RWPE1 (cell line): ENCODE measurements around the gene SDC1.

Experiments used
- CTCF ChIA-PET: fragments of 350-600 bp; sonication (Branson Sonifier 250); formaldehyde crosslinking; extraction: SDS; loops from one replicate; lab custom pipeline; 2021; lab: Yijun Ruan, JAX
- POLR2A ChIA-PET: fragments of 400-600 bp; formaldehyde crosslinking; extraction: SDS; loops from one replicate; lab custom pipeline; 2020; ENCODE audit warnings: antibody characterized with exemption; ENCODE audit not compliant: low non-redundant PET; lab: Yijun Ruan, JAX
- DNase-seq: peaks from one replicate; pipeline ENCODE4 v3.0.0; 2012; ENCODE audit warnings: low spot score
- H3K27ac ChIP-seq: fragments of 450-650 bp; 2 replicates; pipeline ENCODE4 v1.5.1; 2017
- CTCF ChIP-seq: fragments of 450-650 bp; conservative IDR thresholded peaks from 2 replicates; pipeline ENCODE4 v1.5.1; 2017; ENCODE audit warnings: low read depth, mild to moderate bottlenecking

The SDC1 gene

GRCh38 chr2:20188201-20188600 lies 36.7 kb downstream of the SDC1 start:
- ChIA-PET POLR2A (no interaction called here), CTCF (no interaction called here)
- H3K27ac ChIP-seq = peak overlapping the region; percentile 99
- DNase-seq = no peak
- no peak for TF ChIP-seq CTCF

- ChIA-PET POLR2A (no interaction called here), CTCF (interaction anchor here (0.6 kb wide), 1 partner anchor 44 kb away, joined by 3 read pairs; no protein-coding TSS in a partner anchor)
- TF ChIP-seq CTCF = no peak
- no peak for DNase-seq
- peak overlapping the region; percentile 99 for H3K27ac ChIP-seq
Observed at GRCh38 chr2:20187331-20187730, 37.6 kb downstream of the SDC1 start.

GRCh38 chr2:20186855-20187187 lies 38.1 kb downstream of the SDC1 start:
- CTCF ChIA-PET = interaction anchor here (0.5 to 0.6 kb wide), 2 partner anchors 44 to 59 kb away, joined by 3 to 6 read pairs; no protein-coding TSS in a partner anchor
- H3K27ac ChIP-seq = peak overlapping the region; percentile 99

GRCh38 chr2:20186078-20186854 lies 38.7 kb downstream of the SDC1 start:
- DNase-seq = no peak
- ChIA-PET CTCF (interaction anchor here (0.5 to 1.6 kb wide), 4 partner anchors 18 to 59 kb away, joined by 3 to 6 read pairs (median 4); partner anchors contain the start of gene SDC1), POLR2A (no interaction called here)
- H3K27ac ChIP-seq = peak overlapping the region; percentile 99
- TF ChIP-seq CTCF = no peak

More at GRCh38 chr2:20186855-20187187, 38.1 kb downstream of the SDC1 start:
- DNase-seq = no peak
- TF ChIP-seq CTCF = no peak
- POLR2A ChIA-PET = no interaction called here

GRCh38 chr2:20185176-20186022 lies 39.5 kb downstream of the SDC1 start:
- no peak for DNase-seq
- H3K27ac ChIP-seq = peak overlapping the region; percentile 99
- POLR2A ChIA-PET = no interaction called here
- TF ChIP-seq CTCF = no peak
- CTCF ChIA-PET = interaction anchor here (1.4 to 1.6 kb wide), 3 partner anchors 19 to 80 kb away, joined by 4 to 5 read pairs (median 5); partner anchors contain the start of gene SDC1
